Osteocyte (in vitro differentiated cells): Measurements from ENCODE around the gene EYA2. TPM values are rescaled to one million over a fixed set of nuclear protein-coding genes. Genes with fewer than 3 reads are reported as not detected.

Experiments
- DNase-seq: peaks from one replicate; pipeline ENCODE4 v3.0.0; 2021; ENCODE audit warnings: mixed read lengths; ENCODE audit not compliant: unreplicated experiment; ENCODE audit errors: extremely low spot score
- H3K27ac Mint-ChIP-seq: one replicate; pipeline ENCODE4 v1.8.0; 2021; ENCODE audit warnings: mild to moderate bottlenecking, mixed read lengths; ENCODE audit not compliant: unreplicated experiment
- H3K27me3 Mint-ChIP-seq: one replicate; pipeline ENCODE4 v1.8.0; 2021; ENCODE audit warnings: mixed read lengths; ENCODE audit not compliant: unreplicated experiment
- H3K36me3 Mint-ChIP-seq: one replicate; pipeline ENCODE4 v1.8.0; 2021; ENCODE audit warnings: mixed read lengths; ENCODE audit not compliant: unreplicated experiment
- H3K4me1 Mint-ChIP-seq: one replicate; pipeline ENCODE4 v1.8.0; 2021; ENCODE audit warnings: mixed read lengths; ENCODE audit not compliant: unreplicated experiment
- H3K4me3 Mint-ChIP-seq: one replicate; pipeline ENCODE4 v1.8.0; 2021; ENCODE audit warnings: mild to moderate bottlenecking, moderate library complexity, mixed read lengths; ENCODE audit not compliant: unreplicated experiment
- H3K9me3 Mint-ChIP-seq: one replicate; pipeline ENCODE4 v1.8.0; 2021; ENCODE audit warnings: mixed read lengths; ENCODE audit not compliant: unreplicated experiment
- total RNA-seq: library from RNA; stranded (reverse); gene quantifications from 2 replicates; pipeline ENCODE4 v1.2.1, GENCODE V29; 2021
- TF ChIP-seq, protein P1 (sequence below): fragments of 200-600 bp; sonication (generic); IDR thresholded peaks from 2 replicates; pipeline ENCODE4 v1.5.0; 2021; ENCODE audit warnings: antibody characterized with exemption, mild to moderate bottlenecking, moderate library complexity

Gene EYA2
- total RNA-seq, 1 donor from 2014 or later, result not detected

DNA sequence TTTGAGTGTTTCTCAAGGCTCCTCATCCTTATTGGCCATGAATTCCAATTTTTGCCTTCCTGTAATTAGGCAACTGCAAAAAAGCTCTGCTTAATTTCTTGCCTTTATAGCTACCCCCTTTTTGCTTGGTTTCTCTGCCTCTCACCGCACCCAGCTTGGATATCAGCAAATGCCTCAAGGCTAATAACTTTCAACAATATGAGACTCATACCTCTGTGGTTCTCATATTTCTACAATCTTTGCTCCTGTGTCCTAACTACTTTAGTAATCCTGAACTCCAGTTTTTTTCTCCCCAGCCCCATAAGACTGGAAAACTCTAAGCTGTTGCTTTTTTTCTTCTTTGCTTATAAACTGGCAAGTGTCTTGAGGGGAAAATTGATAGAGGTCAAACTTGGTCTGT is 88.8 kb downstream of the EYA2 start:
- Mint-ChIP-seq H3K27me3 (peaks cover 51% of the 10 kb centered on the region), H3K4me3 (no peak overlapping the region), H3K36me3 (no peaks in the 10 kb centered on the region), H3K27ac (no peak overlapping the region), H3K9me3 (peaks cover 15% of the 10 kb centered on the region), H3K4me1 (no peaks in the 10 kb centered on the region)
- TF ChIP-seq, protein P1, sequence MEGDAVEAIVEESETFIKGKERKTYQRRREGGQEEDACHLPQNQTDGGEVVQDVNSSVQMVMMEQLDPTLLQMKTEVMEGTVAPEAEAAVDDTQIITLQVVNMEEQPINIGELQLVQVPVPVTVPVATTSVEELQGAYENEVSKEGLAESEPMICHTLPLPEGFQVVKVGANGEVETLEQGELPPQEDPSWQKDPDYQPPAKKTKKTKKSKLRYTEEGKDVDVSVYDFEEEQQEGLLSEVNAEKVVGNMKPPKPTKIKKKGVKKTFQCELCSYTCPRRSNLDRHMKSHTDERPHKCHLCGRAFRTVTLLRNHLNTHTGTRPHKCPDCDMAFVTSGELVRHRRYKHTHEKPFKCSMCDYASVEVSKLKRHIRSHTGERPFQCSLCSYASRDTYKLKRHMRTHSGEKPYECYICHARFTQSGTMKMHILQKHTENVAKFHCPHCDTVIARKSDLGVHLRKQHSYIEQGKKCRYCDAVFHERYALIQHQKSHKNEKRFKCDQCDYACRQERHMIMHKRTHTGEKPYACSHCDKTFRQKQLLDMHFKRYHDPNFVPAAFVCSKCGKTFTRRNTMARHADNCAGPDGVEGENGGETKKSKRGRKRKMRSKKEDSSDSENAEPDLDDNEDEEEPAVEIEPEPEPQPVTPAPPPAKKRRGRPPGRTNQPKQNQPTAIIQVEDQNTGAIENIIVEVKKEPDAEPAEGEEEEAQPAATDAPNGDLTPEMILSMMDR, result no peak
- DNase-seq, result no peak

DNA sequence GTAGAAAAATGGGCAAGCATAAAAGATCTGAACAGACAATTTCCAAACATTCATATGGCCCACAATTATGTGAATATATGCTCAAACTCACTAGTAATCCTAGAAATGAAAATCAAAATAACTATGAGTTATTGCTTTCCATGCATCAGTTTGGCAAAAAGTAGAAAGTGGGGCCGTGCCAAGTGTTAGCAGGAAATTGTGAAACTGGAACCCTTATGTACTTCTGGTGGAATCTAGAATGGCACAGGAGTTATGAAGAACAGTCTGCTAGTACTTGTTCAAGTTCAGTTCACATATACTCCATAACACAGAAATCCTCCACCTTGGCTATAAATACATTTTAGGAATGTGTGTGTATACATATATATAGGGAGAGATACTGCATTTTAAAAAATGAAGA is 89.8 kb downstream of the EYA2 start:
- no peak overlapping the region for H3K4me3 Mint-ChIP-seq
- TF ChIP-seq, protein P1, result no peak
- DNase-seq, result no peak
- H3K27ac Mint-ChIP-seq, result no peak overlapping the region
- no peaks in the 10 kb centered on the region for H3K4me1 Mint-ChIP-seq
- H3K9me3 Mint-ChIP-seq, result peaks cover 15% of the 10 kb centered on the region
- H3K27me3 Mint-ChIP-seq, result peaks cover 46% of the 10 kb centered on the region
- no peaks in the 10 kb centered on the region for H3K36me3 Mint-ChIP-seq

DNA sequence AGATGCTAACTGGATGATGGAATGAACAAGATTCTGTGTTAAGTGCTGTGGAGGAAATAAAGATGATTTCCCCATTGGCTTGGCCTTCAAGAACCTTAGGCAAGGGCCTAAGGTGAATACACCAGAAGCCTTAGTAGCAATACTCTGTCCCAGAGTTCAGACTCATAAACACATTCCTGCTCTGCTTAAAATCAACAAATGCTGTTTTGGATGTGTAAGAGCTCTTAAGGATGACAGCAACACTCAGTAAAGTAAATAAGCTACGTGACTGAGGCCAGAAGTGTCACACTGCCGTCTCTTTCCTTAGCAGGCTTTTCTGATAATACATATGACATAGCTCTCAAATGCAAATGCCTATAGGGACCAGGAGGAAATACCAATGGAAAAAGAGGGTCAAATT is 90.6 kb downstream of the EYA2 start:
- H3K36me3 Mint-ChIP-seq, result no peaks in the 10 kb centered on the region
- DNase-seq, result no peak
- H3K4me3 Mint-ChIP-seq, result no peak overlapping the region
- H3K27me3 Mint-ChIP-seq, result peaks cover 45% of the 10 kb centered on the region
- H3K9me3 Mint-ChIP-seq, result peaks cover 15% of the 10 kb centered on the region
- TF ChIP-seq, protein P1, result no peak
- no peaks in the 10 kb centered on the region for H3K4me1 Mint-ChIP-seq
- H3K27ac Mint-ChIP-seq, result no peak overlapping the region

DNA sequence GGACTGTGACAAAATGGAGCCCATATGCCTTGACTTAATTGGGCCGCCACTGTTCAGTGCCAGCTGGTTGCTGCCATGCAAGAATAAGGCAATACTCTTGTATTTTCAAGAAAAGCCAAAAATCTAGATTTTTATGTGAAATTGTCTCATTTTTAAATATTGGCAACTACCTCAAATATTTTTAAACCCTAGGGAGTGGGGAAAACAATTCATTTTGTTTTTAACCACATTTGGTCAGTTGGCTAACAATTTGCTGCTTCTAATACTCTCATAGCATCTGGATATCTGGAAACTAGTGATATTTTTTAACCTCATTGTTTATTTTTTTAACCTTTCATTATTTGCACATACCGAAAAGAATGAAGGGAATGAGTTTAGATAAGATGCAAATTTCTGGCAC is 91.0 kb downstream of the EYA2 start:
- Mint-ChIP-seq H3K27ac (no peak overlapping the region), H3K27me3 (peaks cover 45% of the 10 kb centered on the region), H3K4me1 (no peaks in the 10 kb centered on the region), H3K9me3 (peaks cover 15% of the 10 kb centered on the region), H3K36me3 (no peaks in the 10 kb centered on the region), H3K4me3 (no peak overlapping the region)
- TF ChIP-seq, protein P1, result no peak
- no peak for DNase-seq

DNA sequence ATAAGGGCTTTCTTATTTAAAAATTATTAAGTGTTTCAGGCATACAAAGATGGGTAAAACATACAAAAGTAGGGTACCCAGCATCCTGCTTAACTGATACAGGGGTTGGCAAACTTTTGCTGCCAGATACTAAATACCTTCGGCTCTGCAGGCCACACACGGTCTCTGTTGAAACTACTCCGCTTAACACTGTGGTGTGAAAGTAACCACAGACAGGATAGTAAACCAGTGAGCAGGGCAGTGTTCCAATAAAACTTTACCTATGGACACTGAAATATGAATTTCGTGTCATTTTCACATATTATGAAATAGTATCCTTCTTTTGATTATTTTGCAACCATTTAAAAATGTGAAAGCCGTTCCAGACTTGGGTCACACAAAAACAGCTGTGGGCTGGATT is 92.4 kb downstream of the EYA2 start:
- DNase-seq, result no peak
- TF ChIP-seq, protein P1, result no peak
- Mint-ChIP-seq H3K36me3 (no peaks in the 10 kb centered on the region), H3K9me3 (peaks cover 14% of the 10 kb centered on the region), H3K27ac (no peak overlapping the region), H3K4me3 (no peak overlapping the region), H3K27me3 (peaks cover 47% of the 10 kb centered on the region), H3K4me1 (no peaks in the 10 kb centered on the region)
